ENCODE results near the gene TTC12.

DNA sequence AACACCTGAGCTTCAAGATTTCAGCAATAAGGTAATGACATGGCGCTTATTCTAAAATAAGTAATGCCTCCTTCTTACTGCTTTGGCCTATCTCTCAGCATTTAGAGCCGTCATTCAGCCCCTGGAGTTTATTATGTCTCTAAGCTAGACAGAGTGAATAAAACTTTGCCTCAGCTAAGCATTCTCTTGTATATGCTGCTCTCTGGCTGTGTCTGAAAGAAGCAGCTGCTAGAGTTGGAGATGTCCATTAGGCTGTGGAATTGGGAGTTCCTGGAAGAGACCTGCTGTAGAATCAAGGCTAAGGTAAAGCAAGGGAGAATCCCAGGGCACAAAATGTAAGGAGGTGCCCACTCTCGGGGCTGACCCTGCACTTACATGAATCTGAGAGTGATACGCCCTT lies 35.5 kb upstream of the TTC12 start:
- TF ChIP-seq, protein P1, sequence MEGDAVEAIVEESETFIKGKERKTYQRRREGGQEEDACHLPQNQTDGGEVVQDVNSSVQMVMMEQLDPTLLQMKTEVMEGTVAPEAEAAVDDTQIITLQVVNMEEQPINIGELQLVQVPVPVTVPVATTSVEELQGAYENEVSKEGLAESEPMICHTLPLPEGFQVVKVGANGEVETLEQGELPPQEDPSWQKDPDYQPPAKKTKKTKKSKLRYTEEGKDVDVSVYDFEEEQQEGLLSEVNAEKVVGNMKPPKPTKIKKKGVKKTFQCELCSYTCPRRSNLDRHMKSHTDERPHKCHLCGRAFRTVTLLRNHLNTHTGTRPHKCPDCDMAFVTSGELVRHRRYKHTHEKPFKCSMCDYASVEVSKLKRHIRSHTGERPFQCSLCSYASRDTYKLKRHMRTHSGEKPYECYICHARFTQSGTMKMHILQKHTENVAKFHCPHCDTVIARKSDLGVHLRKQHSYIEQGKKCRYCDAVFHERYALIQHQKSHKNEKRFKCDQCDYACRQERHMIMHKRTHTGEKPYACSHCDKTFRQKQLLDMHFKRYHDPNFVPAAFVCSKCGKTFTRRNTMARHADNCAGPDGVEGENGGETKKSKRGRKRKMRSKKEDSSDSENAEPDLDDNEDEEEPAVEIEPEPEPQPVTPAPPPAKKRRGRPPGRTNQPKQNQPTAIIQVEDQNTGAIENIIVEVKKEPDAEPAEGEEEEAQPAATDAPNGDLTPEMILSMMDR (IDR thresholded peaks at IDR 0.05), result no peak
- TF ChIP-seq POLR2AphosphoS5 (IDR thresholded peaks at IDR 0.05), result no peak

All from prostate gland (tissue), 2 donors.